K562 (cell line): ENCODE results near the gene TMEM247.
A peak's percentile ranks its signal among the peaks of the same experiment; 100 is the strongest.
"Not testable (repeated sequence)": the region's sequence is repeated elsewhere in the genome, so short reads cannot be mapped to it uniquely, and the experiment has no call there.

ENCODE experiments used
- RAD21 ChIP-seq, 2 experiments: fragments of 250-450 bp in 1 of 2; fragments of 450-650 bp in 1 of 2; sonication (Bioruptor Pico) in 1 of 2; formaldehyde crosslinking in 1 of 2; IDR thresholded peaks in 1 of 2; conservative IDR thresholded peaks in 1 of 2; 2 replicates each; pipeline versions ENCODE4 v1.4.0 to v1.8.0; 2020 to 2022; ENCODE audit warnings: mild to moderate bottlenecking in 2 of 2, moderate library complexity in 1 of 2
- ZBED1 ChIP-seq: IDR thresholded peaks from 2 replicates; pipeline ENCODE4 v1.6.1; 2014
- ZNF24 ChIP-seq: fragments of 450-650 bp; IDR thresholded peaks from 2 replicates; pipeline ENCODE4 v1.6.1; 2016
- TF ChIP-seq, protein P1 (sequence below): sonication (generic); formaldehyde crosslinking; IDR thresholded peaks from 2 replicates; pipeline ENCODE4 v1.4.0; 2020; ENCODE audit warnings: mild to moderate bottlenecking, missing genetic modification reagents
- TF ChIP-seq, protein P2 (sequence below): sonication (generic); formaldehyde crosslinking; IDR thresholded peaks from 2 replicates; pipeline ENCODE4 v1.9.0; 2022; ENCODE audit warnings: mild to moderate bottlenecking, missing genetic modification reagents

DNA sequence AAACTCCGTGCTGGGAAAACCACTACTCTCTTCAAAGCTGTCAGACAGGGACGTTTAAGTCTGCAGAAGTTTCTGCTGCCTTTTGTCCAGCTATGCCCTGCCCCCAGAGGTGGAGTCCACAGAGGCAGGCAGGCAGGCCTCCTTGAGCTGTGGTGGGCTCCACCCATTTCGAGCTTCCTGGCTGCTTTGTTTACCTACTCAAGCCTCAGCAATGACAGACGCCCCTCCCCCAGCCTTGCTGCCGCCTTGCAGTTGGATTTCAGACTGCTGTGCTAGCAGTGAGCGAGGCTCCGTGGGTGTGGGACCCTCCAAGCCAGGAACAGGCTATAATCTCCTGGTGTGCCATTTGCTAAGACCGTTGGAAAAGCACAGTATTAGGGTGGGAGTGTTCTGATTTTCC is 1.9 kb upstream of the TMEM247 start:
- TF ChIP-seq, protein P1, sequence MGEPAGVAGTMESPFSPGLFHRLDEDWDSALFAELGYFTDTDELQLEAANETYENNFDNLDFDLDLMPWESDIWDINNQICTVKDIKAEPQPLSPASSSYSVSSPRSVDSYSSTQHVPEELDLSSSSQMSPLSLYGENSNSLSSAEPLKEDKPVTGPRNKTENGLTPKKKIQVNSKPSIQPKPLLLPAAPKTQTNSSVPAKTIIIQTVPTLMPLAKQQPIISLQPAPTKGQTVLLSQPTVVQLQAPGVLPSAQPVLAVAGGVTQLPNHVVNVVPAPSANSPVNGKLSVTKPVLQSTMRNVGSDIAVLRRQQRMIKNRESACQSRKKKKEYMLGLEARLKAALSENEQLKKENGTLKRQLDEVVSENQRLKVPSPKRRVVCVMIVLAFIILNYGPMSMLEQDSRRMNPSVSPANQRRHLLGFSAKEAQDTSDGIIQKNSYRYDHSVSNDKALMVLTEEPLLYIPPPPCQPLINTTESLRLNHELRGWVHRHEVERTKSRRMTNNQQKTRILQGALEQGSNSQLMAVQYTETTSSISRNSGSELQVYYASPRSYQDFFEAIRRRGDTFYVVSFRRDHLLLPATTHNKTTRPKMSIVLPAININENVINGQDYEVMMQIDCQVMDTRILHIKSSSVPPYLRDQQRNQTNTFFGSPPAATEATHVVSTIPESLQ (CRISPR knock-in tag): not testable (repeated sequence)
- TF ChIP-seq RAD21 (CRISPR knock-in tag; conservative IDR thresholded peaks at IDR 0.05 in 1 of 2, IDR thresholded peaks at IDR 0.05 in 1 of 2): peak in 1 of 2 experiments; percentile 12; a peak in 1 of 4 replicates
- TF ChIP-seq, protein P2, sequence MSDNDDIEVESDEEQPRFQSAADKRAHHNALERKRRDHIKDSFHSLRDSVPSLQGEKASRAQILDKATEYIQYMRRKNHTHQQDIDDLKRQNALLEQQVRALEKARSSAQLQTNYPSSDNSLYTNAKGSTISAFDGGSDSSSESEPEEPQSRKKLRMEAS: 0 out of 2 replicates have a peak, but pooled peaks have one; percentile 41
- not testable (repeated sequence) for TF ChIP-seq ZBED1, ZNF24
